ENCODE results near the gene ALPK1.
"Not testable (repeated sequence)": the region's sequence is repeated elsewhere in the genome, so short reads cannot be mapped to it uniquely, and the experiment has no call there.

The ALPK1 gene

GRCh38 chr4:112379306-112379705 lies 82.1 kb downstream of the ALPK1 start:
- DNase-seq = no peak

GRCh38 chr4:112381996-112382692 lies 85.0 kb downstream of the ALPK1 start:
- DNase-seq = no peak

GRCh38 chr4:112386071-112386470 lies 88.9 kb downstream of the ALPK1 start:
- DNase-seq = no peak

GRCh38 chr4:112402098-112402497 lies 104.9 kb downstream of the ALPK1 start:
- DNase-seq = no peak

GRCh38 chr4:112403101-112403945 lies 106.2 kb downstream of the ALPK1 start:
- no peak for DNase-seq

GRCh38 chr4:112410364-112410763 lies 113.2 kb downstream of the ALPK1 start:
- DNase-seq = no peak

GRCh38 chr4:112410804-112411203 lies 113.6 kb downstream of the ALPK1 start:
- DNase-seq = no peak

- no peak for DNase-seq
Measured at GRCh38 chr4:112411781-112412550, 114.8 kb downstream of the ALPK1 start.

- DNase-seq = no peak
Measured at GRCh38 chr4:112416464-112416863, 119.3 kb downstream of the ALPK1 start.

GRCh38 chr4:112418092-112418491 lies 120.9 kb downstream of the ALPK1 start:
- no peak for DNase-seq

- no peak for DNase-seq
Measured at GRCh38 chr4:112421911-112422310, 124.7 kb downstream of the ALPK1 start.

- no peak for DNase-seq
Measured at GRCh38 chr4:112422644-112423043, 125.5 kb downstream of the ALPK1 start.

GRCh38 chr4:112423591-112423990 lies 126.4 kb downstream of the ALPK1 start:
- DNase-seq = no peak

- no peak for DNase-seq
Measured at GRCh38 chr4:112425823-112426222, 128.7 kb downstream of the ALPK1 start.

- no peak for DNase-seq
Measured at GRCh38 chr4:112426416-112426815, 129.2 kb downstream of the ALPK1 start.

- no peak for DNase-seq
Measured at GRCh38 chr4:112431158-112431557, 134.0 kb downstream of the ALPK1 start.

- no peak for DNase-seq
Measured at GRCh38 chr4:112436987-112437386, 139.8 kb downstream of the ALPK1 start.

- not testable (repeated sequence) for DNase-seq
Measured at GRCh38 chr4:112442226-112442625, 145.1 kb downstream of the ALPK1 start.

- no peak for DNase-seq
Measured at GRCh38 chr4:112448306-112449132, 151.3 kb downstream of the ALPK1 start.

GRCh38 chr4:112449708-112450107 lies 152.5 kb downstream of the ALPK1 start:
- no peak for DNase-seq

GRCh38 chr4:112451104-112451503 lies 153.9 kb downstream of the ALPK1 start:
- DNase-seq = no peak

- no peak for DNase-seq
Measured at GRCh38 chr4:112451831-112452230, 154.7 kb downstream of the ALPK1 start.

- DNase-seq = no peak
Measured at GRCh38 chr4:112453321-112453720, 156.2 kb downstream of the ALPK1 start.

Measured in GOT3 (cell line).